RWPE2 (cell line): ENCODE results near the gene DIP2B.

Experiments used
- ATAC-seq: fragments of 200-7000 bp; cut with Tn5 transposase; 3 replicates; pipeline ENCODE4 v1.9.1; 2021; ENCODE audit warnings: low read depth
- DNase-seq: peaks from one replicate; pipeline ENCODE4 v3.0.0-alpha.2; 2020; ENCODE audit warnings: low spot score
- H3K27ac ChIP-seq: fragments of 450-650 bp; 2 replicates; pipeline ENCODE4 v1.5.1; 2017; ENCODE audit warnings: mild to moderate bottlenecking; ENCODE audit not compliant: poor library complexity, severe bottlenecking
- H3K27me3 ChIP-seq: fragments of 250-450 bp; sonication (Bioruptor Pico); 2 replicates; pipeline ENCODE4 v1.5.1; 2021; ENCODE audit warnings: mild to moderate bottlenecking, moderate library complexity; ENCODE audit not compliant: insufficient read depth, poor library complexity, severe bottlenecking
- H3K36me3 ChIP-seq: fragments of 250-450 bp; sonication (Bioruptor Pico); 2 replicates; pipeline ENCODE4 v1.5.1; 2020; ENCODE audit warnings: low read depth, mild to moderate bottlenecking, moderate library complexity
- H3K4me1 ChIP-seq: fragments of 250-450 bp; sonication (Bioruptor Pico); 2 replicates; pipeline ENCODE4 v1.5.1; 2021; ENCODE audit warnings: mild to moderate bottlenecking, moderate library complexity; ENCODE audit not compliant: insufficient read depth, poor library complexity, severe bottlenecking
- H3K4me3 ChIP-seq: fragments of 250-450 bp; sonication (Bioruptor Pico); 2 replicates; pipeline ENCODE4 v1.5.1; 2021; ENCODE audit warnings: mild to moderate bottlenecking, moderate library complexity; ENCODE audit not compliant: severe bottlenecking
- H3K9me3 ChIP-seq: fragments of 250-450 bp; sonication (Bioruptor Pico); 2 replicates; pipeline ENCODE4 v1.5.1; 2021; ENCODE audit warnings: mild to moderate bottlenecking, moderate library complexity; ENCODE audit not compliant: severe bottlenecking
- TF ChIP-seq, protein P1 (sequence below): fragments of 450-650 bp; IDR thresholded peaks from one replicate; pipeline ENCODE4 v1.5.1; 2017; ENCODE audit warnings: mild to moderate bottlenecking, moderate library complexity; ENCODE audit not compliant: poor library complexity, severe bottlenecking

The DIP2B gene

DNA sequence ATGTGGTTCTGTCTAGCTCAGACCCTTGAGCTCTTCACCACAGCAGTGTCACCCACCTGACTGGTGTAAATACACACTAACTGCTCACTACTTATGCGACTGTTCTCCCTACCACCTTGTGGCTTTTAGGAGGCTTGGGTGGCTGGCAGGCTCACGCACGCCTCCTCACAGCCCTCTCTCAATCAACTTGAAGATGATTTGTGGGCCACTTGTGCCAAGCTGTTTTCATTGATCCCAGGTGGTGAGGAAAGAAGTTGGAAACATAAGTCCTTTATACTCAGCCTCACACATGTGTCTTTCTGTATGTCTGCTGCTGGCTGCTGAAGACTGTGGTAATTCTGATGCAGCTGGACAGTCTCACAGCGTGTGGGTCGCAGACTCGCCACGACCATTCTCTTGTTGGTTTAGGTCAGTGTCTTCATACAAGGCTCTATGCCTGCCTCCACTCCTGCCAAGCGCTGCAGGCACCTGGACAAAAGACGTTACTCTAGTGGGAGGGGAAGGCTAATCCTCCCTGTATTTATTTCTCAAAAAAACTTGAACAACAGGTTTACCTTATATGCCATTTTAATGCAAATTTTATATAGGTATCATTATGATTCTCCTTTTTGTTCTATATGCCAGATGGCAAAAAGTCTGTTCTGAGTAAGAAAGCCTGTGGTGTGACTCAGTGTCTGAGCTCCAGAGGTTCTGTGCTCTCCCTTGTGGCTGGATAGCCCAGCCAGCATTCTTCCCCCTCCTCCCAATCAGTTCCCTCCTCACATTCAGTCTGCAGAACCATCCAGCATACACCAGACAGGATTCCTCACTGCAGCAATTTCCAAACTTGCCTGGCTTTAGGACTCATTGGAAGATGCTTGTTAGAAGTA lies 115.6 kb downstream of the DIP2B start:
- Histone ChIP-seq H3K4me1 (peaks cover 53% of the 10 kb centered on the region), H3K27ac (peak overlapping the region; percentile 99), H3K36me3 (no peaks in the 10 kb centered on the region), H3K9me3 (no peaks in the 10 kb centered on the region), H3K27me3 (no peaks in the 10 kb centered on the region), H3K4me3 (no peak overlapping the region)
- ATAC-seq (peak; percentile 85), DNase-seq (peak; percentile 75)
- TF ChIP-seq, protein P1, sequence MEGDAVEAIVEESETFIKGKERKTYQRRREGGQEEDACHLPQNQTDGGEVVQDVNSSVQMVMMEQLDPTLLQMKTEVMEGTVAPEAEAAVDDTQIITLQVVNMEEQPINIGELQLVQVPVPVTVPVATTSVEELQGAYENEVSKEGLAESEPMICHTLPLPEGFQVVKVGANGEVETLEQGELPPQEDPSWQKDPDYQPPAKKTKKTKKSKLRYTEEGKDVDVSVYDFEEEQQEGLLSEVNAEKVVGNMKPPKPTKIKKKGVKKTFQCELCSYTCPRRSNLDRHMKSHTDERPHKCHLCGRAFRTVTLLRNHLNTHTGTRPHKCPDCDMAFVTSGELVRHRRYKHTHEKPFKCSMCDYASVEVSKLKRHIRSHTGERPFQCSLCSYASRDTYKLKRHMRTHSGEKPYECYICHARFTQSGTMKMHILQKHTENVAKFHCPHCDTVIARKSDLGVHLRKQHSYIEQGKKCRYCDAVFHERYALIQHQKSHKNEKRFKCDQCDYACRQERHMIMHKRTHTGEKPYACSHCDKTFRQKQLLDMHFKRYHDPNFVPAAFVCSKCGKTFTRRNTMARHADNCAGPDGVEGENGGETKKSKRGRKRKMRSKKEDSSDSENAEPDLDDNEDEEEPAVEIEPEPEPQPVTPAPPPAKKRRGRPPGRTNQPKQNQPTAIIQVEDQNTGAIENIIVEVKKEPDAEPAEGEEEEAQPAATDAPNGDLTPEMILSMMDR = peak; percentile 24

DNA sequence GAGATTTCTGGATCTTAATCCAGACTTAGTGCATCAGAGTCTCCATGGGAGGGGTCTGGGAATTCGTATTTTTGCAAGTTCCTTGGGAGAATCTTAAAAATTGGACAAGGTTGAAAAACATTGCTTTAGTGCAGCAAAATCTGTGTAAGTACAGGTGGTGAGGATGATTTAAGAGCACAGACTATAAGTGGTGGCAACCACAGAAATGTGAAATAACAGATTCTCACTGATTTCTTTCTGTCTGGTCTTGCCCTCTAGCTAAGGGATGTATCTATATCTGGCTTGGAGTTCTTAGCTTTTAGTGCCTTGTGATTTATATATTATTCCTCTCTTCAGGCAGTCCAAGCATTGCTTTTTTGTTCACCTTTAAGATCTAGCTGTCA lies 116.2 kb downstream of the DIP2B start:
- DNase-seq (no peak), ATAC-seq (no peak)
- H3K4me1 ChIP-seq = peaks cover 49% of the 10 kb centered on the region
- H3K27me3 ChIP-seq = no peaks in the 10 kb centered on the region
- peaks cover 1% of the 10 kb centered on the region for H3K36me3 ChIP-seq
- H3K4me3 ChIP-seq = no peak overlapping the region
- H3K9me3 ChIP-seq = no peaks in the 10 kb centered on the region
- TF ChIP-seq, protein P1 = no peak
- H3K27ac ChIP-seq = peak overlapping the region; percentile 99

DNA sequence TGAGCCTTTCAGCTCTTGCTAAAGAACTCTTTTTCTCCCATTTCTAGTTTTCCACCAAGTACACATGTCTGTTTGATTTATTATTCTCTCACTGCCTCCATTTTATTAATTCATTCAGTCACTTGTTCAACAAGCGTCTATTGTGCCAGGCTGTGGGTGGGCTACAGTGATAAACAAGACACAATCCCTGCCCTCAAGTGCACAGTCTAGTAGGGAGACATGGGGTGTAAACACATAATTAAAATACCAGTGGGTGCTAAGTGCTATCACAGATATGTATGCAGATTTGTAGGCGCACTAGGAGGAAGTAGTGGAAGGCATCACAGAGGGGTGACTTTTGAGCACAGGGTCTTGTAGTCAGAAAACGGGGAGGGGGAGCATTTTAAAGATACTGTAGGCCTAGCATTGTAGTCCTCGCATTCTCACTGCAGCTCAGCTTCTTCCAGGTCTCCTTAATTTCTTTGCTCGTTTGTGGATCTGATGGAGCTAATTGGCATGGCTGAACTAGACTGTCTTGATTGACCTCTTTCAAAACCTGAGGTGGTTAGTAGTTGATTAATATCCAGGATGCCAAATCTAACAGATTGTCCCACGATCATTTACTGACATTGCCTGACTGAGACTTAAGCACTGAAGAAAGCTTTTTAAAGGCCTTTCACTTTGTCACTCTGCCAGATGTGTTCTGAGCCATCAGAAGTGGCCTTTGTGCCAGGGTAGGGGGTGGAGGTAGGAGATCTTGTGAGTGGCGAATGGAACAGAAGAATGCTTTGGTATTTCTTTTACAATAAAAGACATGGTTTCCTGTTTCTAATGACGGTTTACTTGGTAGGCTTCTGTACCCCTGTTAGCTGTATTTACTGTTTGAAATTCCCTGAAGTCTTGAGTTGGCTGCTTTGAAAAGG lies 116.9 kb downstream of the DIP2B start:
- ATAC-seq = no peak
- H3K36me3 ChIP-seq = peaks cover 6% of the 10 kb centered on the region
- H3K4me1 ChIP-seq = peaks cover 42% of the 10 kb centered on the region
- peak overlapping the region; percentile 99 for H3K27ac ChIP-seq
- no peaks in the 10 kb centered on the region for H3K9me3 ChIP-seq
- H3K4me3 ChIP-seq = no peak overlapping the region
- TF ChIP-seq, protein P1 = no peak
- no peaks in the 10 kb centered on the region for H3K27me3 ChIP-seq
- no peak for DNase-seq

DNA sequence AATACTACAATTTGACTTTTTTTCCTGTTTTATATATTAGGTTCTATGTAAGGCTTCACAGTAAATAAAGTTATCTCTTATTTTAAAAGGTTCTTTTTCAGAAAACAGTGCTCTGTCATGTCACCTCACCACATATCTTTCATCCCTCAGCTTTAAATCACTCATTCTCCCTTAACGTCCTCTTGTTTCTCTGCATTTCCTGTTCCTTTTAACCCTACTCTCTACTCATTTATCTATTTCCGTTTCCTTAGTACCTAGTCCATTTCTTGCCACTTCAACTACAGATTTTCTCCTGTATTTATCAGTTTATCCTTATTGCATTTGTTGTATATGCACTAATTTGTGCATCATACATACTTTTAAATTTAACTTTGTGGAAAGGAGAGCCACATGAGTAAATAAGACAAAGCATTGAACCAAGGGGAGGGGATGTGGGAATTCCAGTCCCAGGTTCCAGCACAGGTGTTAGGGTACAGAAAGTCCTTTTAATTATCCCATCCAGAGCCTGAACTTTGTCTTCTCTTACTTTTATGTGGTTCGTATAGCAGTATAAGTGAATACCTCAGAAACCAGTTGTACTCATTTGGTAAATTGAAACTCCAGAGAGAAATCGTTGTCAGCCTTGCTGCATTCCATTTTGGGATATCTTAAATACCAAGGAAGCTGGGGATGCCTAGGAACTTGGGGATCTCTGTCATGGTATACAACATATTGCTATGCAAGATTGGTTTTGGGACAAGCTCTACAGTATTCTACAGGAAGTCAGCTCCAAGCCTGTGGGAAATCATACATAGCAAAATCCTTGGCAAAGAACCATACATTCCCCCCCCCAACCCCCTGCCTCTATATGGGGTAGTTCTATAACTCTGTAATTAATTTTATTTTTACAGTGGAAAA lies 120.5 kb downstream of the DIP2B start:
- ATAC-seq = no peak
- DNase-seq = no peak

More for the DNA sequence above, 120.5 kb downstream of the DIP2B start:
- TF ChIP-seq, protein P1 = no peak
- Histone ChIP-seq H3K9me3 (no peaks in the 10 kb centered on the region), H3K27me3 (no peaks in the 10 kb centered on the region), H3K27ac (no peak overlapping the region), H3K36me3 (peaks cover 21% of the 10 kb centered on the region), H3K4me3 (no peak overlapping the region), H3K4me1 (peaks cover 19% of the 10 kb centered on the region)
